OCI-LY1 (cell line): ENCODE results near the gene AP2A1.

Experiments
- H2AFZ ChIP-seq: fragments of 200-600 bp; sonication (generic), shearing (Covaris generic); 2 replicates; pipeline ENCODE4 v1.6.0; 2014; ENCODE audit warnings: antibody characterized with exemption, mild to moderate bottlenecking, low read length
- H3F3A ChIP-seq: fragments of 200-600 bp; sonication (generic), shearing (Covaris generic); 2 replicates; pipeline ENCODE4 v1.6.0; 2014; ENCODE audit warnings: mild to moderate bottlenecking, antibody characterized with exemption, low read length, moderate library complexity; ENCODE audit not compliant: insufficient read depth
- H3K27ac ChIP-seq: fragments of 200-600 bp; sonication (generic); 2 replicates; pipeline ENCODE4 v1.5.1; 2014; ENCODE audit warnings: low read length, mixed run types, mild to moderate bottlenecking, low read depth; ENCODE audit not compliant: poor library complexity, severe bottlenecking
- H3K27me3 ChIP-seq: fragments of 200-600 bp; sonication (generic); 2 replicates; pipeline ENCODE4 v1.6.0; 2014; ENCODE audit warnings: antibody characterized with exemption, mild to moderate bottlenecking, low read length, moderate library complexity; ENCODE audit not compliant: insufficient read depth
- H3K36me3 ChIP-seq: fragments of 200-600 bp; sonication (generic); 2 replicates; pipeline ENCODE4 v1.6.1; 2014; ENCODE audit warnings: mild to moderate bottlenecking, antibody characterized with exemption, low read length, moderate library complexity, mixed read lengths; ENCODE audit not compliant: insufficient read depth
- H3K4me1 ChIP-seq: fragments of 200-600 bp; sonication (generic); 2 replicates; pipeline ENCODE4 v1.5.1; 2014; ENCODE audit warnings: mild to moderate bottlenecking, low read length, moderate library complexity; ENCODE audit not compliant: insufficient read depth, severe bottlenecking
- H3K4me2 ChIP-seq: fragments of 200-600 bp; sonication (generic), shearing (Covaris generic); 2 replicates; pipeline ENCODE4 v1.6.1; 2014; ENCODE audit warnings: low read length
- H3K4me3 ChIP-seq: fragments of 200-600 bp; sonication (generic); 2 replicates; pipeline ENCODE4 v1.5.1; 2014; ENCODE audit warnings: low read length, low read depth, mild to moderate bottlenecking, mixed read lengths; ENCODE audit not compliant: poor library complexity, severe bottlenecking
- H3K79me2 ChIP-seq: fragments of 200-600 bp; shearing (Covaris generic); 2 replicates; pipeline ENCODE4 v1.6.1; 2016; ENCODE audit warnings: mixed run types, low read length, mixed read lengths; ENCODE audit not compliant: insufficient read depth
- H3K9ac ChIP-seq: fragments of 200-600 bp; sonication (generic), shearing (Covaris generic); 2 replicates; pipeline ENCODE4 v1.6.1; 2014; ENCODE audit warnings: mild to moderate bottlenecking, low read length, mixed read lengths
- H3K9me2 ChIP-seq: fragments of 200-600 bp; sonication (generic), shearing (Covaris generic); 2 replicates; pipeline ENCODE4 v1.6.1; 2014; ENCODE audit warnings: low read depth, mild to moderate bottlenecking, low read length, mixed read lengths
- H3K9me3 ChIP-seq: fragments of 200-600 bp; shearing (Covaris generic); 2 replicates; pipeline ENCODE4 v1.6.1; 2014; ENCODE audit warnings: low read length, mixed read lengths
- H4K20me1 ChIP-seq: fragments of 200-600 bp; sonication (generic), shearing (Covaris generic); 2 replicates; pipeline ENCODE4 v1.6.0; 2016; ENCODE audit warnings: mild to moderate bottlenecking, low read length; ENCODE audit not compliant: insufficient read depth
- EZH2 ChIP-seq: fragments of 200-600 bp; sonication (generic), shearing (Covaris generic); IDR thresholded peaks from 2 replicates; pipeline ENCODE4 v1.8.0; 2017; ENCODE audit warnings: borderline replicate concordance, mixed run types, mild to moderate bottlenecking, antibody characterized with exemption, low read length, moderate library complexity, mixed read lengths
- TF ChIP-seq, protein P1 (sequence below): fragments of 200-600 bp; sonication (generic), shearing (Covaris generic); IDR thresholded peaks from 2 replicates; pipeline ENCODE4 v1.5.1; 2017; ENCODE audit warnings: mild to moderate bottlenecking, antibody characterized with exemption, low read length, moderate library complexity, mixed read lengths

AP2A1 gene

DNA sequence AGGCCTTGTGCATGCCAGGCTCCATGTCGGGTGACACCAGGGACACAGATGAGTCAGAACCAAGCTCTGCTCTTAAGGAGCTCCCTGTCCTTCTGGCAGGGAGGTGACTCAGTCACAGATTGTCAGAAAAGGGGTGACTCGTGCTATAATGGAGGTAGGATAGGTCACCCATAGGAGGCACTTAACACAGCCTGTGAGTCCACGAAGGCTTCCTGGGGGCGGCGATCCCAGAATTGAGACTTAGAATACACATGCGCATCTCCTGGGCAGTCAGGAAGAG is 26.7 kb downstream of the AP2A1 start:
- Histone ChIP-seq H3K9me3 (no peaks in the 10 kb centered on the region), H3K27ac (no peak overlapping the region), H3K36me3 (peaks cover 77% of the 10 kb centered on the region), H3K9me2 (no peaks in the 10 kb centered on the region), H2AFZ (no peak overlapping the region), H3K27me3 (no peaks in the 10 kb centered on the region), H3K9ac (no peak overlapping the region), H3K4me2 (no peak overlapping the region), H4K20me1 (no peaks in the 10 kb centered on the region), H3F3A (no peaks in the 10 kb centered on the region), H3K4me3 (no peak overlapping the region), H3K4me1 (no peaks in the 10 kb centered on the region), H3K79me2 (no peaks in the 10 kb centered on the region)
- TF ChIP-seq, protein P1, sequence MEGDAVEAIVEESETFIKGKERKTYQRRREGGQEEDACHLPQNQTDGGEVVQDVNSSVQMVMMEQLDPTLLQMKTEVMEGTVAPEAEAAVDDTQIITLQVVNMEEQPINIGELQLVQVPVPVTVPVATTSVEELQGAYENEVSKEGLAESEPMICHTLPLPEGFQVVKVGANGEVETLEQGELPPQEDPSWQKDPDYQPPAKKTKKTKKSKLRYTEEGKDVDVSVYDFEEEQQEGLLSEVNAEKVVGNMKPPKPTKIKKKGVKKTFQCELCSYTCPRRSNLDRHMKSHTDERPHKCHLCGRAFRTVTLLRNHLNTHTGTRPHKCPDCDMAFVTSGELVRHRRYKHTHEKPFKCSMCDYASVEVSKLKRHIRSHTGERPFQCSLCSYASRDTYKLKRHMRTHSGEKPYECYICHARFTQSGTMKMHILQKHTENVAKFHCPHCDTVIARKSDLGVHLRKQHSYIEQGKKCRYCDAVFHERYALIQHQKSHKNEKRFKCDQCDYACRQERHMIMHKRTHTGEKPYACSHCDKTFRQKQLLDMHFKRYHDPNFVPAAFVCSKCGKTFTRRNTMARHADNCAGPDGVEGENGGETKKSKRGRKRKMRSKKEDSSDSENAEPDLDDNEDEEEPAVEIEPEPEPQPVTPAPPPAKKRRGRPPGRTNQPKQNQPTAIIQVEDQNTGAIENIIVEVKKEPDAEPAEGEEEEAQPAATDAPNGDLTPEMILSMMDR: no peak
- TF ChIP-seq EZH2: no peak

- Histone ChIP-seq H3K4me1 (no peaks in the 10 kb centered on the region), H3K36me3 (peaks cover 78% of the 10 kb centered on the region)
These were observed 28.8 kb downstream of the AP2A1 start for GRCh38 chr19:49795615-49796014.

DNA sequence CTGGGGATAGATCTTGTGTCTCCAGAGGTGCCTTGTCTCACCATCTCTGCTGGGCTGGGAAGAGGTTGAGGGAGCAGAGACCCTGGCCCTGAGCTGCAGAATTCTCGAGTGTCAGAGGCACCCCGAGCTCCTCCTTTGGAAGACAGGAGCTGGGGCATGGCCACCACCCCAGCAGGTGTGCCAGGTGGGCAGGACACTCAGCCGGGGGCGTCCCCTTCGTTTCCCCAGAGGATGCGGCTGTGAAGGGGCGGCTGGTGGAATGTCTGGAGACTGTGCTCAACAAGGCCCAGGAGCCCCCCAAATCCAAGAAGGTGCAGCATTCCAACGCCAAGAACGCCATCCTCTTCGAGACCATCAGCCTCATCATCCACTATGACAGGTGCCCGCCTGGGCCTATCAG is 31.8 kb downstream of the AP2A1 start:
- Histone ChIP-seq H3K27ac (no peak overlapping the region), H3K9me2 (no peaks in the 10 kb centered on the region), H3K4me1 (no peaks in the 10 kb centered on the region), H3K36me3 (peaks cover 80% of the 10 kb centered on the region), H3K9me3 (no peaks in the 10 kb centered on the region), H4K20me1 (no peaks in the 10 kb centered on the region), H3K4me3 (no peak overlapping the region), H3K27me3 (no peaks in the 10 kb centered on the region), H3K9ac (no peak overlapping the region), H2AFZ (no peak overlapping the region), H3K79me2 (no peaks in the 10 kb centered on the region), H3F3A (no peaks in the 10 kb centered on the region), H3K4me2 (no peak overlapping the region)
- TF ChIP-seq, protein P1: no peak
- TF ChIP-seq EZH2: no peak

More at GRCh38 chr19:49795615-49796014, 28.8 kb downstream of the AP2A1 start:
- H3F3A ChIP-seq: no peaks in the 10 kb centered on the region
- no peak overlapping the region for H3K27ac ChIP-seq
- H3K9me3 ChIP-seq: no peaks in the 10 kb centered on the region
- H3K27me3 ChIP-seq: no peaks in the 10 kb centered on the region
- H3K4me2 ChIP-seq: no peak overlapping the region
- no peak overlapping the region for H3K4me3 ChIP-seq
- H3K9me2 ChIP-seq: no peaks in the 10 kb centered on the region
- no peak overlapping the region for H2AFZ ChIP-seq
- no peaks in the 10 kb centered on the region for H4K20me1 ChIP-seq
- no peaks in the 10 kb centered on the region for H3K79me2 ChIP-seq
- TF ChIP-seq, protein P1: no peak
- TF ChIP-seq EZH2: no peak
- no peak overlapping the region for H3K9ac ChIP-seq
